COR-L47 (cell line): ENCODE results near the gene ATXN7L1.
"Not testable (repeated sequence)": the region's sequence is repeated elsewhere in the genome, so short reads cannot be mapped to it uniquely, and the experiment has no call there.

Experiments
- DNase-seq: peaks from one replicate; lab custom pipeline; 2025; lab: John Stamatoyannopoulos, UW

The ATXN7L1 gene

GRCh38 chr7:105744258-105744657 lies 132.1 kb downstream of the ATXN7L1 start:
- no peak for DNase-seq

GRCh38 chr7:105743351-105744090 lies 132.9 kb downstream of the ATXN7L1 start:
- DNase-seq: no peak

- no peak for DNase-seq
Measured at GRCh38 chr7:105742787-105743186, 133.6 kb downstream of the ATXN7L1 start.

- no peak for DNase-seq
Measured at GRCh38 chr7:105741982-105742381, 134.4 kb downstream of the ATXN7L1 start.

- no peak for DNase-seq
Measured at GRCh38 chr7:105738133-105738532, 138.3 kb downstream of the ATXN7L1 start.

- peak; percentile 38 for DNase-seq
Measured at GRCh38 chr7:105734233-105734632, 142.2 kb downstream of the ATXN7L1 start.

- DNase-seq: no peak
Measured at GRCh38 chr7:105731042-105731441, 145.4 kb downstream of the ATXN7L1 start.

GRCh38 chr7:105728028-105728427 lies 148.4 kb downstream of the ATXN7L1 start:
- DNase-seq: no peak

GRCh38 chr7:105724688-105725087 lies 151.7 kb downstream of the ATXN7L1 start:
- DNase-seq: no peak

GRCh38 chr7:105723572-105723971 lies 152.8 kb downstream of the ATXN7L1 start:
- DNase-seq: no peak

- DNase-seq: no peak
Measured at GRCh38 chr7:105721571-105722104, 154.8 kb downstream of the ATXN7L1 start.

GRCh38 chr7:105719919-105720318 lies 156.5 kb downstream of the ATXN7L1 start:
- no peak for DNase-seq

GRCh38 chr7:105719395-105719794 lies 157.0 kb downstream of the ATXN7L1 start:
- DNase-seq: no peak

GRCh38 chr7:105718511-105718925 lies 157.9 kb downstream of the ATXN7L1 start:
- DNase-seq: no peak

GRCh38 chr7:105715528-105715927 lies 160.9 kb downstream of the ATXN7L1 start:
- DNase-seq: no peak

GRCh38 chr7:105713488-105714465 lies 162.6 kb downstream of the ATXN7L1 start:
- no peak for DNase-seq

- DNase-seq: no peak
Measured at GRCh38 chr7:105712877-105713276, 163.5 kb downstream of the ATXN7L1 start.

GRCh38 chr7:105711726-105712402 lies 164.5 kb downstream of the ATXN7L1 start:
- DNase-seq: no peak

GRCh38 chr7:105710720-105711119 lies 165.7 kb downstream of the ATXN7L1 start:
- not testable (repeated sequence) for DNase-seq

- DNase-seq: no peak
Measured at GRCh38 chr7:105708763-105709080, 167.7 kb downstream of the ATXN7L1 start.

- DNase-seq: no peak
Measured at GRCh38 chr7:105707967-105708762, 168.2 kb downstream of the ATXN7L1 start.
